A673 (cell line): ENCODE results near the gene IL11.

Source experiments
- EZH2 ChIP-seq: fragments of 200-600 bp; sonication (generic); IDR thresholded peaks from 2 replicates; pipeline ENCODE4 v1.6.1; 2017; ENCODE audit warnings: borderline replicate concordance, low read depth, mild to moderate bottlenecking, mixed read lengths, antibody characterized with exemption, low read length; ENCODE audit not compliant: poor library complexity, severe bottlenecking
- TF ChIP-seq, protein P1 (sequence below): fragments of 300-800, 200-600 bp; sonication (generic); conservative IDR thresholded peaks from 2 replicates; pipeline ENCODE4 v1.5.1; 2017; ENCODE audit warnings: low read depth, mild to moderate bottlenecking, antibody characterized with exemption, low read length, moderate library complexity, mixed read lengths

DNA sequence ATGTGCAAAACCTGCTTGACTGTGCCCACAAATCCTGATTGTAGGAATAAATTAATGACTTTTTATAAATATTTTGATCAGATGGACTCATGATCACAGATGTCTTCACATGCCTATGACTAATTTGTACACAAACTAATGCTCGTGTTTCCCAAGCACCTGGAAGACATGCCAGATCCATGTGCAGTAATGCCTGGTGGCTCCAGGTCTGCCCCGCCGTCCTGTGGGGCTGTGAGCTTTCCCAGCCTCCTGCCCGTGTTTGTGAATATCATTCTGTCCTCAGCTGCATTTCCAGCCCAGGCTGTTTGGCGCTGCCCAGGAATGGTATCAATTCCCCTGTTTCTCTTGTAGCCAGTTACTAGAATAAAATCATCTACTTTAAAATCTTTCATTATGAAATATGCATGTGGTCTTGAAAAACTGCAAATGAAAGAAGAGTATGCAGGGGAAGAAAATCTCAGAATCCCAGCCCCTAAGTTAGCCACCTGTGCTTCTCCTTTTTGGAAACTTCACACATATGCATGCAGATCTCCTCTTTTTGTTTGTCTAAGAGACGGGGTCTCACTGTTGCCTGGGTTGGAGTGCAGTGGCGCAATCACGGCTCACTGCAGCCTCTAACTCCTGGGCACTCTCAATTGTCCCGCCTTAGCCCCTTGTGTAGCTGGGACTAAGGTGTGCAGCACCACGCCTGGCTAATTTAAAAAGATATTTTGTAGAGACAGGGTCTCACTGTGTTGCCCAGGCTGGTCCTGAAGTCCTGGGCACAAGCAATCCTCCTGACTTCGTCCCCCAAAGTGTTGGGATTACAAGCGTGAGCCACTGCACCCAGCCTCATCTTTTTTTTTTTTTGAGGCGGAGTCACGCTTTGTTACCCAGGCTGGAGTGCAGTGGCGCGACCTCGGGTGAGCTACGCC, 21.7 kb upstream of the IL11 start:
- TF ChIP-seq, protein P1, sequence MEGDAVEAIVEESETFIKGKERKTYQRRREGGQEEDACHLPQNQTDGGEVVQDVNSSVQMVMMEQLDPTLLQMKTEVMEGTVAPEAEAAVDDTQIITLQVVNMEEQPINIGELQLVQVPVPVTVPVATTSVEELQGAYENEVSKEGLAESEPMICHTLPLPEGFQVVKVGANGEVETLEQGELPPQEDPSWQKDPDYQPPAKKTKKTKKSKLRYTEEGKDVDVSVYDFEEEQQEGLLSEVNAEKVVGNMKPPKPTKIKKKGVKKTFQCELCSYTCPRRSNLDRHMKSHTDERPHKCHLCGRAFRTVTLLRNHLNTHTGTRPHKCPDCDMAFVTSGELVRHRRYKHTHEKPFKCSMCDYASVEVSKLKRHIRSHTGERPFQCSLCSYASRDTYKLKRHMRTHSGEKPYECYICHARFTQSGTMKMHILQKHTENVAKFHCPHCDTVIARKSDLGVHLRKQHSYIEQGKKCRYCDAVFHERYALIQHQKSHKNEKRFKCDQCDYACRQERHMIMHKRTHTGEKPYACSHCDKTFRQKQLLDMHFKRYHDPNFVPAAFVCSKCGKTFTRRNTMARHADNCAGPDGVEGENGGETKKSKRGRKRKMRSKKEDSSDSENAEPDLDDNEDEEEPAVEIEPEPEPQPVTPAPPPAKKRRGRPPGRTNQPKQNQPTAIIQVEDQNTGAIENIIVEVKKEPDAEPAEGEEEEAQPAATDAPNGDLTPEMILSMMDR = no peak
- TF ChIP-seq EZH2 = no peak
